Pons (tissue), 1 donor: ENCODE measurements around the gene WNK3.

Experiments used
- DNase-seq: peaks from one replicate; pipeline ENCODE4 v3.0.0-alpha.2; 2016; ENCODE audit warnings: low spot score

Gene WNK3

DNA sequence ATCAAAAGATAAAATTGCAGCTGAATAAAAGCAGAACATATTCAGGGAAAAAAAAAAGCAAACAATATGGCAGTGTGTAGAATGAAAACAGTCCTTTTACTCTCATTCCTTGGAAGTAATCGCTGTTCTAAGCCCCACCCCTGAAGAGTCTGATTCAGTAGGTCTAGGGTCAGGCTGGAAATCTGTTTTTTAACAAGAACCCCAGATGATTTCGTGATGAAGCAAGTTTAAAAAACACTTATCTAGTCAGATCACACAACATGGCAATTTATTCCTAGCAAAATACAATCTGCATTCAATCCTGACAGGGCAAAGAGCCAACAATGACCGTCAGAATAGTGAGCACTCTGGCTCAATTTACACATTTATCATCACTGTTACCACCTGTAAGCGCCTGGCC is 190.9 kb downstream of the WNK3 start:
- no peak for DNase-seq

DNA sequence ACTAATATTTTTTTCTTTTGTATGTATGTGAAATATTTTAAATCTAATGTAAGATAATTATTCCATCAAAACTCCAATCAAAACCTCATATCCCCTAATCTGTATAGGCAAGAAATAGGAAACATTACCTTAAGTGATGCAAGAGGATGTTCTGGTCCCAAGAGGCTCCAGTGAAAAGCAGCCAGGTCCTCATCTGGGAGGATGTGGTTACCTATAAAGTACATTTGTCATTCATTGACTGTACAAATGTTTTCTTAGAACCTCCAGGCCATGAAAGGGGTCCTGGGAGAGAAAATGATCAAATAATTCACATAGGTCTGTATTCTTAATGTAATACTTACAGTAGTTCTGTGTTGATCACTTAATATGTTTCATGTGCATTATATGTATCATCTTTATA is 200.3 kb downstream of the WNK3 start:
- DNase-seq = no peak
